Muscle layer of duodenum (tissue), 2 donors: ENCODE data around the gene TARP.
"Not testable (repeated sequence)": the region's sequence is repeated elsewhere in the genome, so short reads cannot be mapped to it uniquely, and the experiment has no call there.

Source experiments
- H3K27ac ChIP-seq: one replicate; pipeline ENCODE4 v1.7.0; 2013; ENCODE audit warnings: mild to moderate bottlenecking, low read length
- H3K27me3 ChIP-seq: one replicate; pipeline ENCODE4 v1.7.0; 2013; ENCODE audit warnings: low read depth, mild to moderate bottlenecking, control low read depth, low read length
- H3K36me3 ChIP-seq, 2 donors: one replicate each; pipeline ENCODE4 v1.7.0; 2013; ENCODE audit warnings: low read length in 2 of 2, control low read depth in 1 of 2, mild to moderate bottlenecking in 1 of 2; ENCODE audit not compliant: insufficient read depth in 2 of 2, control insufficient read depth in 1 of 2
- H3K4me1 ChIP-seq, 2 donors: one replicate each; pipeline ENCODE4 v1.7.0; 2013; ENCODE audit warnings: low read length in 2 of 2, mild to moderate bottlenecking in 2 of 2, control low read depth in 1 of 2, moderate library complexity in 1 of 2; ENCODE audit not compliant: insufficient read depth in 2 of 2, control insufficient read depth in 1 of 2
- H3K4me3 ChIP-seq, 2 donors: one replicate each; pipeline ENCODE4 v1.7.0; 2013; ENCODE audit warnings: low read length in 2 of 2, low read depth in 1 of 2, mild to moderate bottlenecking in 1 of 2
- H3K9me3 ChIP-seq, 2 donors: one replicate each; pipeline ENCODE4 v1.7.0; 2013; ENCODE audit warnings: low read length in 2 of 2, control low read depth in 1 of 2, mild to moderate bottlenecking in 1 of 2; ENCODE audit not compliant: control insufficient read depth in 1 of 2
- donor health status: healthy.

TARP gene

GRCh38 chr7:38262026-38262425, 11.4 kb downstream of the TARP start:
- not testable (repeated sequence) for H3K36me3 ChIP-seq, H3K9me3 ChIP-seq, H3K27ac ChIP-seq, H3K27me3 ChIP-seq, H3K4me1 ChIP-seq, H3K4me3 ChIP-seq

- not testable (repeated sequence) for H3K36me3 ChIP-seq, H3K9me3 ChIP-seq, H3K4me1 ChIP-seq, H3K27ac ChIP-seq, H3K4me3 ChIP-seq, H3K27me3 ChIP-seq
Observed at GRCh38 chr7:38261601-38262000, 11.8 kb downstream of the TARP start.

- H3K27me3 ChIP-seq, H3K36me3 ChIP-seq, H3K4me3 ChIP-seq, H3K27ac ChIP-seq, H3K9me3 ChIP-seq, H3K4me1 ChIP-seq: not testable (repeated sequence)
Observed at GRCh38 chr7:38259157-38259556, 14.3 kb downstream of the TARP start.

DNA sequence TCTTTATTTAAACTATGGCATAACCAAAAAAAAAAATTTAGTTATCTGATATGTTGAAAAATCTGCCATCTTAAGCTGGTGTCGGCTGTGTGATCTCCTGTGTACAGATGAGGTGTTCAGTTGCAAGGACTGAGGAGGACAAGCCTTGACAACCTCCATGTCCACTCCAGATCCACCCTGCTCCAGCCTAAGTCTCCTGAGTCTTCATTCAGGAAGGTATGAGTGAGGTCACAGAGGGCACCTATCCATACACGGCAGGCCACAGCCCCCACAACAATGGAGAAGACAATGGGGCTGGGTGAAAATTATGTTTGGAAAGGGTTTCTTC, 16.1 kb downstream of the TARP start:
- Histone ChIP-seq H3K27ac (no peak overlapping the region), H3K27me3 (no peaks in the 10 kb centered on the region), H3K36me3 (no peaks in the 10 kb centered on the region), H3K4me1 (no peaks in the 10 kb centered on the region), H3K9me3 (no peaks in the 10 kb centered on the region), H3K4me3 (no peak overlapping the region)

GRCh38 chr7:38249849-38250248, 23.6 kb downstream of the TARP start:
- H3K9me3 ChIP-seq, H3K4me1 ChIP-seq, H3K36me3 ChIP-seq, H3K4me3 ChIP-seq, H3K27ac ChIP-seq, H3K27me3 ChIP-seq: not testable (repeated sequence)

GRCh38 chr7:38248069-38248567, 25.3 kb downstream of the TARP start:
- H3K36me3 ChIP-seq, result no peaks in the 10 kb centered on the region
- H3K27ac ChIP-seq, result no peak overlapping the region
- H3K9me3 ChIP-seq, result no peaks in the 10 kb centered on the region
- H3K4me1 ChIP-seq, result no peaks in the 10 kb centered on the region
- no peak overlapping the region for H3K4me3 ChIP-seq
- H3K27me3 ChIP-seq, result no peaks in the 10 kb centered on the region

- no peaks in the 10 kb centered on the region for H3K4me1 ChIP-seq
- H3K27ac ChIP-seq, result no peak overlapping the region
- no peaks in the 10 kb centered on the region for H3K27me3 ChIP-seq
- H3K9me3 ChIP-seq, result no peaks in the 10 kb centered on the region
- no peak overlapping the region for H3K4me3 ChIP-seq
- H3K36me3 ChIP-seq, result no peaks in the 10 kb centered on the region
Observed at GRCh38 chr7:38245409-38245977, 27.9 kb downstream of the TARP start.

DNA sequence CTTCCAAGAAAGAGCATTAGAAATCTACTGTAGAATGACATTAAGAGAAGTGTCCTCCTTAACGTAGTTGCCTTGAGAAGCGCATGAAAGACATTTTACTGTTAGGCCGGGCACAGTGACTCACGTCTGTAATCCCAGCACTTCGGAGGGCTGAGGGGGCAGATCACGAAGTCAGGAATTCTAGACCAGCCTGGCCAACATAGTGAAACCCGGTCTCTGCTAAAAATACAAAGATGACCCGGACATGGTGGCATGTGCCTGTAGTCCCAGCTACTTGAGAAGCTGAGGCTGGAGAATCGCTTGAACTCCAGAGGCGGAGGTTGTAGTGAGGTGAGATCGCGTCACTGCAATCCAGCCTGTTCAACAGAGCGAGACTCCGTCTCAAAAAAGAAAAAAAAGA, 28.9 kb downstream of the TARP start:
- Histone ChIP-seq H3K9me3 (no peaks in the 10 kb centered on the region), H3K4me1 (no peaks in the 10 kb centered on the region), H3K36me3 (no peaks in the 10 kb centered on the region), H3K4me3 (no peak overlapping the region), H3K27ac (no peak overlapping the region), H3K27me3 (no peaks in the 10 kb centered on the region)

GRCh38 chr7:38243345-38243744, 30.1 kb downstream of the TARP start:
- H3K27me3 ChIP-seq, H3K27ac ChIP-seq, H3K4me3 ChIP-seq, H3K36me3 ChIP-seq, H3K9me3 ChIP-seq, H3K4me1 ChIP-seq: not testable (repeated sequence)

GRCh38 chr7:38242814-38243213, 30.6 kb downstream of the TARP start:
- Histone ChIP-seq H3K27ac (no peak overlapping the region), H3K4me3 (no peak overlapping the region), H3K27me3 (no peaks in the 10 kb centered on the region), H3K4me1 (no peaks in the 10 kb centered on the region), H3K36me3 (no peaks in the 10 kb centered on the region), H3K9me3 (no peaks in the 10 kb centered on the region)

DNA sequence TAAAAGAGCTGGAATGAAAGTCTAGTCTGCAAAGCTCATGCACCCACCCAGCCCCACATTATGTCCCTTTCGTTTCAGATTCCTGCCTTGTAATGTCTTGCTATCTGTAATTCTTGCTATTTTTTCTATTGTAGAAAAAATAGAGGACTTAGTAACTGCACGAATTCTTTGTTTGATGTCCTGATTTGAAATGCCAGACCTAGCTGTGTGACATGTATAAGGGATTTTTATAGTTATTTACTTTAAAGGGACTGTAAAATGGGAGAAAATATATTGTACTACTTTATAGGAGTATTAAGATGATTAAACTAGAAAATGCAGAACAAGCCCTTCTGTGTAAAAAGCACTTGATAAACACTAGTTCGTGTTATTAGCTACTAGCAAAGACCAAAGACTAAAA, 32.4 kb downstream of the TARP start:
- Histone ChIP-seq H3K27me3 (no peaks in the 10 kb centered on the region), H3K4me3 (no peak overlapping the region), H3K4me1 (no peaks in the 10 kb centered on the region), H3K9me3 (no peaks in the 10 kb centered on the region), H3K27ac (no peak overlapping the region), H3K36me3 (no peaks in the 10 kb centered on the region)

DNA sequence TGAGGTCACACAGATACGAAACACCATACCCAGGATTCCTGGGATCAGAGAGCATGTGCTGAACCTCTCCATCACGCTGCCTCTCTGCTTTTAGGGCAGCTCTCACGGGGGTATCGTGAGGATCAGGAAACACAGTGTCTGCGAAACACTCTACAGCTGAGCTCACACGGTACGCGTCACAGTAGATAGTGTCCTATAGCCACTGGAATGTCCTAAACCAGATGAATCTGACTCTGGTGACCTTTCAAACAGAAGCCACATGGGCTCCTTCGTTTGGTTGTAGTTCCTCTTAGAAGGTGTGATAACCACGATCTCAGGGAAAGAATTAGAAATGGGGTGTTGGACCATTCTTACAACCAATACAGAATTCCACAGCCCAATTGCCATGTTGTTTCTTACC, 34.3 kb downstream of the TARP start:
- not testable (repeated sequence) for H3K4me1 ChIP-seq, H3K27ac ChIP-seq, H3K9me3 ChIP-seq, H3K36me3 ChIP-seq, H3K27me3 ChIP-seq, H3K4me3 ChIP-seq
